OCI-LY3 (cell line): ENCODE data around the gene CRYBG3.

Experiments
- CTCF ChIP-seq: fragments of 200-600, 300-600 bp; sonication (generic); IDR thresholded peaks from 2 replicates; pipeline ENCODE4 v1.5.1; 2014; ENCODE audit warnings: antibody characterized with exemption, low read length, low read depth
- EZH2phosphoT487 ChIP-seq: fragments of 200-600 bp; shearing (Covaris generic); IDR thresholded peaks from 2 replicates; pipeline ENCODE4 v1.6.1; 2018; ENCODE audit warnings: antibody characterized with exemption, mixed run types, low read depth

GRCh38 chr3:97821287-97821773, 481 bp upstream of the CRYBG3 start:
- TF ChIP-seq CTCF (no peak), EZH2phosphoT487 (no peak)
